ENCODE measurements around the gene PIR.

Gene PIR

GRCh38 chrX:15413101-15413500, 80.0 kb downstream of the PIR start:
- no peak for DNase-seq

GRCh38 chrX:15410947-15411346, 82.2 kb downstream of the PIR start:
- no peak for DNase-seq

GRCh38 chrX:15410430-15410829, 82.7 kb downstream of the PIR start:
- no peak for DNase-seq

- no peak for DNase-seq
These were observed 87.3 kb downstream of the PIR start for GRCh38 chrX:15405846-15406245.

GRCh38 chrX:15404401-15405096, 88.6 kb downstream of the PIR start:
- no peak for DNase-seq

- no peak for DNase-seq
These were observed 91.8 kb downstream of the PIR start for GRCh38 chrX:15401378-15401777.

- DNase-seq = no peak
These were observed 93.2 kb downstream of the PIR start for GRCh38 chrX:15399962-15400391.

GRCh38 chrX:15398874-15399273, 94.3 kb downstream of the PIR start:
- DNase-seq = no peak

GRCh38 chrX:15395789-15396188, 97.3 kb downstream of the PIR start:
- no peak for DNase-seq

- DNase-seq = no peak
These were observed 101.3 kb downstream of the PIR start for GRCh38 chrX:15391850-15392249.

- no peak for DNase-seq
These were observed 108.8 kb downstream of the PIR start, which contains the start of gene VEGFD for GRCh38 chrX:15384304-15384703. VEGFD (minus strand) TSS chrX:15384413; CDS start chrX:15383946, 467 bp downstream.

- DNase-seq = no peak
These were observed 110.3 kb downstream of the PIR start for GRCh38 chrX:15382813-15383212.

GRCh38 chrX:15376956-15377355, 116.2 kb downstream of the PIR start:
- DNase-seq = no peak

GRCh38 chrX:15373976-15374375, 119.2 kb downstream of the PIR start:
- no peak for DNase-seq

GRCh38 chrX:15366506-15367352, 126.4 kb downstream of the PIR start:
- DNase-seq = peak; percentile 71

- no peak for DNase-seq
These were observed 133.4 kb downstream of the PIR start for GRCh38 chrX:15359701-15360100.

GRCh38 chrX:15358533-15358932, 134.6 kb downstream of the PIR start:
- no peak for DNase-seq

- DNase-seq = peak; percentile 73
These were observed 136.7 kb downstream of the PIR start for GRCh38 chrX:15356444-15356843.

GRCh38 chrX:15350329-15350996, 142.7 kb downstream of the PIR start:
- no peak for DNase-seq

GRCh38 chrX:15349046-15349445, 144.1 kb downstream of the PIR start:
- peak; percentile 54 for DNase-seq

- DNase-seq = no peak
These were observed 147.2 kb downstream of the PIR start for GRCh38 chrX:15345976-15346375.

GRCh38 chrX:15344106-15344505, 149.0 kb downstream of the PIR start:
- DNase-seq = no peak

- DNase-seq = peak; percentile 16
These were observed 150.1 kb downstream of the PIR start for GRCh38 chrX:15343075-15343476.

GRCh38 chrX:15340867-15341266, 152.3 kb downstream of the PIR start:
- no peak for DNase-seq

Measured in inflammatory macrophage treated with lipopolysaccharide for 4 hours (primary cell).